K562 (cell line): ENCODE results near the gene ASPHD1. TPM values are rescaled to one million over a fixed set of nuclear protein-coding genes. Genes with fewer than 3 reads are reported as not detected.

Source experiments
- ESRRA ChIP-seq: fragments of 450-650 bp; IDR thresholded peaks from 2 replicates; pipeline ENCODE4 v1.6.1; 2014; ENCODE audit warnings: low read depth, mild to moderate bottlenecking, moderate library complexity, borderline replicate concordance
- FOXA1 ChIP-seq: fragments of 450-650 bp; IDR thresholded peaks from 2 replicates; pipeline ENCODE4 v1.6.1; 2016; ENCODE audit warnings: mild to moderate bottlenecking, borderline replicate concordance
- HDAC3 ChIP-seq: fragments of 450-650 bp; IDR thresholded peaks from 2 replicates; pipeline ENCODE4 v1.6.1; 2018; ENCODE audit warnings: borderline replicate concordance, mild to moderate bottlenecking, moderate library complexity; ENCODE audit not compliant: partially characterized antibody
- HDGF ChIP-seq: fragments of 450-650 bp; IDR thresholded peaks from 2 replicates; pipeline ENCODE4 v1.6.1; 2016
- JUN ChIP-seq, 2 experiments: sonication (generic) in 1 of 2; formaldehyde crosslinking in 1 of 2; IDR thresholded peaks; 2 replicates each; pipeline versions ENCODE4 v1.6.1 to v1.8.0; 2012 to 2022; ENCODE audit warnings: borderline replicate concordance in 2 of 2, mild to moderate bottlenecking in 2 of 2, improper control_type of control experiment in 1 of 2, low read depth in 1 of 2, low read length in 1 of 2, missing genetic modification reagents in 1 of 2
- RBM22 ChIP-seq: fragments of 200-400 bp; formaldehyde crosslinking; IDR thresholded peaks from 2 replicates; pipeline ENCODE4 v1.6.1; 2018; ENCODE audit warnings: low read length, low read depth; ENCODE audit not compliant: poor library complexity, severe bottlenecking
- RREB1 ChIP-seq: fragments of 250-450 bp; sonication (Bioruptor Pico); IDR thresholded peaks from 2 replicates; pipeline ENCODE4 v1.4.0; 2020
- ZBTB7A ChIP-seq: IDR thresholded peaks from 2 replicates; pipeline ENCODE4 v1.6.1; 2011; ENCODE audit warnings: low read depth, mild to moderate bottlenecking, low read length, moderate library complexity, borderline replicate concordance; ENCODE audit not compliant: control insufficient read depth
- ZFP36 ChIP-seq: fragments of 150-350 bp; IDR thresholded peaks from 2 replicates; pipeline ENCODE4 v1.6.1; 2018; ENCODE audit warnings: low read length, low read depth; ENCODE audit not compliant: partially characterized antibody
- polyA plus RNA-seq, 8 experiments: library from polyadenylated mRNA; depleted of rRNA in 4 of 8; stranded (reverse) in 5 of 8; unstranded in 3 of 8; fragments of >200 nt; fragmentation: Nextera tagmentation in 2 of 8; fragmentation: Illumina TruSeq in 1 of 8; extraction: Ambion mirVana in 2 of 8; extraction: Trizol in 1 of 8; gene quantifications; 2 replicates each; pipeline versions ENCODE4 v1.2.1 to v1.2.3, GENCODE V29; 2011 to 2014; ENCODE audit warnings: inconsistent platforms in 1 of 8, missing spikeins in 1 of 8
- total RNA-seq, 7 experiments: library from RNA; depleted of rRNA in 6 of 7; stranded (reverse); fragments of >200 nt in 6 of 7; fragmentation: Illumina TruSeq in 2 of 7; extraction: Trizol in 2 of 7; gene quantifications; 2 replicates each; pipeline versions ENCODE4 v1.2.1 to v1.2.3, GENCODE V29; 2011 to 2021; ENCODE audit warnings: low replicate concordance in 1 of 7

ASPHD1 gene
- total and polyA plus RNA-seq, 9 of the 15 experiments (the other 6 are each of a cell fraction or from before 2014, with no cell fraction given): 0.03 to 0.70 (median 0.24) TPM; not detected in 5

GRCh38 chr16:29863669-29863984, 36.7 kb upstream of the ASPHD1 start (continued):
- TF ChIP-seq ZBTB7A (peak; percentile 57; the same call in 1 of the 2 replicates), RBM22 (no peak), FOXA1 (no peak), JUN (IDR thresholded peaks at IDR 0.05; ENCODE audit: borderline replicate concordance, low read depth, low read length) (no peak), JUN (CRISPR knock-in tag; IDR thresholded peaks at IDR 0.05; ENCODE audit: borderline replicate concordance) (0 out of 2 replicates have a peak, but pooled peaks have one; percentile 38), HDGF (peak; percentile 40; the same call in 1 of the 2 replicates), RREB1 (CRISPR knock-in tag) (0 out of 2 replicates have a peak, but pooled peaks have one; percentile 64), ESRRA (0 out of 2 replicates have a peak, but pooled peaks have one; percentile 1), ZFP36 (no peak), HDAC3 (no peak)
- TF ChIP-seq, all 486 proteins: peak for 10
